Non-pigmented ciliary epithelial cell (primary cell): ENCODE data around the gene XCL1.
"Not testable (repeated sequence)": the region's sequence is repeated elsewhere in the genome, so short reads cannot be mapped to it uniquely, and the experiment has no call there.

Experiments
- DNase-seq: peaks from one replicate; pipeline ENCODE4 v3.0.0-alpha.2; 2010; ENCODE audit warnings: low read depth

The XCL1 gene

DNA sequence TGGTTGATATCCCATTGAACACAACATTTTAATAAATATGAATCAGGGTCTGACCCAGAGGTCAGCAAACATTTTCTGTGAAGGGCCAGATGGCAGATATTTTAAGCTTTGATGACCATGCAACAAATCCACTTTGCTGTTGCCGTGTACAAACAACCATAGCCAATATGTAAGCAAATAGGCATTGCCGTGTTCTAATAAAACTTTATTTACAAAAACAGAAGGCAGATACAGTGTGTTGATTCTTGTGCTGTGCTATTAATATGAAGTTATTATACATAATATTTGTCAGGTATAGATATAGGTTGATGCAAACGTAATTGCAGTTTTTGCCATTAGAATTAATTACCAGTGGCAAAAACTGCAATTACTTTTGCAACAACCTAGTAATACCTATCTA, 8.8 kb upstream of the XCL1 start:
- no peak for DNase-seq

DNA sequence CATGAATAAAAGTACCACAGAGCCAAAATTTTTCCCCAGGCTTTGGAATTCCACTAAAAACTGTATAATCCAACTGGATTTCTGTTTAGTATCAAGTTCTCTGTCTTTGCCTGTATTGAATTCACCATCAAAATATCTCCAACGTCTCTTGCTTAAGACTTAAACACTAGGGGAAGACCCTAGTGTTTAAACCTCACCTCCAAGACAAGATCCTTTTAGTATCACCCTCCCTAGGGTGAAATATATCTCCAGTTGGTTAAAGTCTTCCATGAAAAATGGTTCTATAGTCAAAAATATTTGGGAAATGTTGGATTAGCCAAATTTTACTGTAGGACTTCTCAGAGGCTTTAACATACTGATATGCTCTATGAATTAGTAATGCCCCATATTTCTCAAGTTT, 8.1 kb upstream of the XCL1 start:
- DNase-seq: no peak

DNA sequence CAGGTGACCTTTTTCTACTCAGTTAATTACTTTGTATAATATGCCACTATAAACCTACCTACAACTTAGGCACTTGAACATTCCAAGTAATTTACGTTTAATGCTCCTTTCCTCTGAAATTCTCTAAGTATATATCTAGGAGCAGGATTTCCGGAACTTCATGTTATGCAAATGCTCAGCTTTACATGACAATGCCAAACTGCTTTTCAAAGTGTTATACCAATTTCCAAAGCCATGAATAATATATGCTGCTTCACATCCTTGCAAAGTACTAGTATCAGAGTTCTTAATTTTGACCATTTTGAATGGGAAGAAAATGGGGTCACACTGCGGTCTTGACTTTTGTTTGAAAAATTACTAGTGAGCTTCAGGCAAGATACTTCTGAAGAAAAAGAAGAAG, 5.8 kb upstream of the XCL1 start:
- no peak for DNase-seq

DNA sequence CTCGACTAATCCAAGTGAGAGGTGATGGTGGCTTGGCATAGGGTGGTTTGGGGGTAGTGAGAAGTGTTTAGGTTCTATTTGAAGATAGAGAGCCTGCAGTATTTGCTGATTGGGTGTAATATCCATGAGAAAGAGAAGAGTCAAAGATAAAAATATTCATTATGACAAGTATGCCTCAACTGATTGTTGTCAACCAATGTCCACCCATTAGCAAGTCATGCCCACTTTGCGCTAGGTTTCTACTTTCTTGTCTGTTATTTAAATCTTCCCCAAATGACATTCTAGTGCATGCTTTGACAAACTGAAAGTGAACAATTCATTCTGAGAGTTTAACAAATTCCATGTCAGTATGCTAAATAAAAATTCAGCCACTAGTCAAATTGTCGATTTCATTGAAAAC, 3.8 kb upstream of the XCL1 start:
- DNase-seq: no peak

DNA sequence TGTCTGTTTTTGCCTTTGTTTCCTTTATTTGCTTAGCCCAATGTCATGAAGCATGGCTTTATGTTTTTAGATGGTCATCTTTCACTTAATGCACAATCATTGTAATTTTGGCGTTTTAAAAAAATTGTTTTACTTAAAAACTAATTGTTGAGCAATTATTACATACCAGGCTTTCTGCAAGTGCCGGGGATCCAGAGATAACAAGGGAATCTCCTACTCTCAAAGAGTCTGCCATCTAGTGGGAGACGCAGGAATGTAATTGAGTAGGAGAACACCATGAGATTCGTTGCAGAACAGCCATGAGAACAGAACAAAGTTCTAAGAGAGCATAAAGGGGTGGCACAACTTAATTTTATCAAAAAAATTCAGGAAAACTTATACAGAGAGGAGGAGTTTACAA, 2.2 kb upstream of the XCL1 start:
- DNase-seq: not testable (repeated sequence)

DNA sequence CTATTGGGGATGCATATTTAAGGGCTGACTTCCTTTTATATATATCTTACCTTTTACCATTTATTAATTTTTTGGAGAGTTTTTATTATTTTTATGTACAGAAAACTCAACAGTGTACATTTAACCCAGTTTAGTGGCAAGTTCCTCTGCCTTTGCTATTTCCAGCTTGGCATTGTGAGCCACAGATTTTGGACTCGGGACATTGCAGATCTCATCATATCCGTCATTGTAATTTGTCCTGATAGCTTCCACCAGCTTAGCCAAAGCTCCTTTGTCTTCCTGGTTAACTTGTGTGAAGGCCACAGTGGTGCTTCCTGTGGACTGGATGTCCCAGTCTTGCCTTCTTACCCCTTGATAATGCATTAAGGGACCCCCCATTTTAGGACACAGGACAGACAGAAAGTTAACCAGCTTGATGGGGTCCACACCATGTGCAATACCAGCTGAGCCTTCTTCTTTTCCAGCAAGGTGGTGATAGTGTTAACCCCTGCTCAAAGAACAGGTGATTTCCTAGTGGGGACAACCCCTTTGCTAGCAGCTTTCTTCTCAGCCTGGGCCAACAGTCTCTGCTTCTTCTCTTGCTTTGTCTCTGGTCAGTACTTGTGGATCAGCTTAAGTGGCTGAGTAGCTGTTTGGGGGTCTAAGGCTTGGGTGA, 2.3 kb downstream of the XCL1 start:
- not testable (repeated sequence) for DNase-seq

DNA sequence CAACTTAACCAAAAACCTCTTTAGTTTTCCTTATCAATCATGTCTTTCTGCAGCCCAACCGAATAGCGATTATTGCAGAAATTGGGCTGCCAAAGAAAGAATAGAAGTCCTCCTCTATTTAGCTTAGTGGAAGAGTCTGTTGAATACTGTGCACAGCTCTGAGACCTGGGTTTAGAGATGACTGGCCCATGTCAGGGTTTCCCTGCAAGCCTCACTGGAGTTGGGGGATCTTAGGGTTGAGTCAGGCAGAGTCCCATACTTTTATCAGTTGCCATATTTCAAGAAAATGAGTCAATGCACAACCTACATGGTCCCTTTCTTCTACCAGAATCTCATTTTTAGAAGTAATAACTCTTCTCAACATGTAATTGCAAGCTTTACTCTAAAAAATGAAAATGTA, 3.9 kb downstream of the XCL1 start:
- DNase-seq: not testable (repeated sequence)

DNA sequence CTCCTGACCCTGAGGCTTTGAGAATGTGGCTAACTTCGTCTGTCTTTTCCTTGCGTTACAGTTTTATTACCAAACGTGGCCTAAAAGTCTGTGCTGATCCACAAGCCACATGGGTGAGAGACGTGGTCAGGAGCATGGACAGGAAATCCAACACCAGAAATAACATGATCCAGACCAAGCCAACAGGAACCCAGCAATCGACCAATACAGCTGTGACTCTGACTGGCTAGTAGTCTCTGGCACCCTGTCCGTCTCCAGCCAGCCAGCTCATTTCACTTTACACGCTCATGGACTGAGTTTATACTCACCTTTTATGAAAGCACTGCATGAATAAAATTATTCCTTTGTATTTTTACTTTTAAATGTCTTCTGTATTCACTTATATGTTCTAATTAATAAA, 4.6 kb downstream of the XCL1 start:
- DNase-seq: not testable (repeated sequence)

DNA sequence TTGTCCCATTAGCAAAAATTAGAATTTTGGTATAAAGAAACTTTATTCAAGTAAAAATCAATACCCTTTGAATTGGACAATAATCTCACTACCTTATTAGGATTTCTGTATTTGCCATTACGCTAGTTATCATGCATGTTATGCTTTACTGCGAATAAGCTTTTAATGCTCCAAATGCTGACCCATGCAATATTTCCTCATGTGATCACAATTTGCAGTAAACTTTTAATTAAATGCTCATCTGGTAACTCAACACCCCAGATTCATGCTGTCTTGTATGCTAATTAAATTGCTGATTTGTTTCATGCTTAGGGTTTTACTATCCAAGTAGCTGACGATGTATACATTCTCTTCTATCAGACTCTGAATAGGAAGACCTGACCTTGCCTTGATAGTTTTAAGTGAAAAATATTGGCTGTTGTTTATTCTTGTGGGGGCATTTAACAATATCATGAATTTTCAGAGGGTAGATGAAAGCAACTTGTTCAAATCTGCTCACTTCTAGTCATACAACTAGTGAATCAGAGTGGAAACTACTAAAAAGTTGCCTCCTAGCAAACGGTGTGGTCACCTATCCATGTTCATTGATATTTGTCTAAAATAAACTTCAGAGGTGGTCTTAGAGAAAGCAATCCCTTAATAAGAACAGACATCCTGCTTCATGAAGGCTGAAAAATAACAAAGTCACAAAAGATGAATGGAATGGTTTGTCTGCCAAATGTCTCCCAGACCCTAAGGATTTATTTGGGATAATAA, 5.6 kb downstream of the XCL1 start:
- no peak for DNase-seq

DNA sequence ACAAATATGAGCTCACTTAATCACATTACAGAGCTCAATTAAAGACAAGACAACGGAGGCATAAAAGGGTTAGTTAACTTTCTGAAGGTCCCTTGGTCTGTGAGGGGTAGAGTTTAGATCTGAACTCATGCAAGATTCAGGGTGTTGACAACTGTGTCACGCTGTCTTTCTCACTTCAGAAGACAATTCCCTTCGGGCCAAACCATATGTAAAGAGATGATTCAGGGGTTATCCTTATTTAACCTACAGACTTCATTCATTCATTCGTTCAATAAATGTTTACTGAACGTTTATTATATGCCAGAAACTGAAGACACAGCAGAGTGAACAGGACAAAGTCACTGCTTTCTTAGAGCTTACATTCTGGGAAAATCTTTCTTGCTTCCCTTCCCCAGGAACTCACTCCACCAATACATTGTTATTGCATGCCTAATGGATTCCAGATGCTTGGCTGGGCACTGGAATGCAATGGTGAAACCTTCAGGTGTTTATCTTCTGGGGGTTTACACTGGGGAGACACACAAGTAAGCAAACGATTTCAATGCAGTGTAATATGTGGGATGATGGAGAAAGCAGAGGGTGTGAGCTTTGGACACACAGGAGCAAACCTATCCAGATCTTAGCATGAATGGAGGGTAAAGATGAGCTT, 6.4 kb downstream of the XCL1 start:
- no peak for DNase-seq

DNA sequence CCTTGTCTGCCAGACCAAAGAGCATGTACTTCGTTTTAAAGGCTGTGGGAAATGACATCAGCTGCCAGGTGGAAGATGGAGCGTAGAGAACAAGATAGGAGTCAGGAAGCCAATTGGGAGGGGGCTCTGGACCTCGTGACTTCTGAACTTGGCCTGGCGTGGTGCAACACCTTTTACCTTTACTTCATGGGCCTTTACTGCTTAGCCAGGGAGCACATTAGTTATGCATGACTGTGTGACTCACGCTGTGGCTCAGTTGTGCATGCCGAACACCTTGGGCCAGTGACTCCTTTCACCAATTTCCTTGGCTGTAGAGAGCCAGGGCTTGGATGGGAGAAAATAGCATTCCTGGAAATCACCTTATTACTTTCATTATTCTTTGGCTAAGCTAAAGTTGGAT, 7.2 kb downstream of the XCL1 start:
- DNase-seq: no peak

DNA sequence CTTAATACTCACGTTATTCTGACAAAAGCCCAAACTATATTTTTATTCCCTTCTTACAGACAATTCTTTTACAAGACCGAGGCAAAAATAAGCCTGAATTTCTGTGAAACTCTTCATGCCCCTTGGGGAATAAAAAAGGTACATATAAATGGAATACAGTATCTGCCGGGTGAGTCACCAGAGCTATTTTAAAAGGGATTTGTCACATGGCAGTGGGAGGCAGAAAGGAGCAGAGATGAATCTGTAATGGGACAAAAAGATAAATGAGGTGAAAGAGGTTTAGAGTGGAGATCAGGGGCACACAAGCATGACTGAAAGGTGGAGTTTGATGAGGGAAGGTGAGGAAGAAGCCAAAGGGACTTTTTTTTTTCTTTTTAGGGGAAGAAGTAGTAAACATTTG, 8.8 kb downstream of the XCL1 start:
- no peak for DNase-seq

DNA sequence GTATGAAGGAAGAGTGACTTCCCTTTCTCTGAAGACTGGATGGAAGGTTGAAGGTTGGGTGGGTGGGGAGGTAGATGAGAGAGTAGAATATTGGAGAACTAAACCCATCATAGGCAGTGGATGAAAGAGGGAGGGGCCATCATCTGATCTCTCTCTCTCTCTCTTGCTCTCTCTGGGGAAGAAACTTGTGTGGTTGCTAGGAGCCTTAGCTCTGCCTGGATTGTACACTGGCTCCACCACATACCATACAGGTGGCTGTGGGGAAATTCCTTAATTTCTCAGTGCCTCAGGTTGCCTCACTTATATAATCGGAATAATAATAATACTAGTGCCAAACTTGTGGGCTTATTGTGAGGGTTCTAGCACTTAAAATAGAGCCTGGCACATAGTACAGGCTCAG, 9.5 kb downstream of the XCL1 start:
- no peak for DNase-seq

DNA sequence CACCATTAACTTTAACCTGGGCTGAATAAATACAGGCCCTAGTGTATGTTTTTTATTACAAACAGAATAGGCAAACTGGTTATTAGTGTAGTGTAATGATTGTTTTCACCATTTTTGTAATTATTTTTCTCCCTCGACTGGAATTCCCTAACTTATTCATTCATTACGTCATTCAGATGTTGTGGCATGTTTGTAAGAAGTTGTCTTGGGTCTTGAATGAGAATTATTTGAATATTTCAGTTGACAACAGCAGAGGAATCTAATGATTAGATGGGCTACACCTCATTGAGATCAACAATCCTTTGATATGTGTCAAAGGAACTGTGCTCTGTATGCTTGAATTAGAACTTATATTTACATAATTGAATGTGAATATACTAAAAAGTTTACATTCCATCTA, 12.8 kb downstream of the XCL1 start:
- DNase-seq: no peak

DNA sequence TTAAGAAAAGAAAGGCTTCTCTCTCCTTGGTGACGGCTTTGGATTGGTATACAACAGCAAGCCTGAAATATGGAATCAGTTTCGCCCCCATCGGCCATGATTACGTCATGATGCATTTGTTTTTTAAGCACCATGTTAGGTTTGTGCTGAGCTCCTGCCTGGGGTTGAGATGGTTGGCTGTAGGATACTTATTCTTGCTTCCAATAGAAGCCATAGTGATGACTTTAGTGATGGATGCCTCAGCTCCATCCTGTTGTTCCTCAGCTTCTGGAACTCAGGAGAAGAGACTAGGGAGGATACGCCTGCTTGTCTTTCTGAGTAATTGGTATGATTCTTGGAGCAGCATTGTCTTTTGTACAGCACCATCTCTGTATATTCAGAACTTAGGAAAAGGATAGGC, 14.7 kb downstream of the XCL1 start:
- DNase-seq: no peak

DNA sequence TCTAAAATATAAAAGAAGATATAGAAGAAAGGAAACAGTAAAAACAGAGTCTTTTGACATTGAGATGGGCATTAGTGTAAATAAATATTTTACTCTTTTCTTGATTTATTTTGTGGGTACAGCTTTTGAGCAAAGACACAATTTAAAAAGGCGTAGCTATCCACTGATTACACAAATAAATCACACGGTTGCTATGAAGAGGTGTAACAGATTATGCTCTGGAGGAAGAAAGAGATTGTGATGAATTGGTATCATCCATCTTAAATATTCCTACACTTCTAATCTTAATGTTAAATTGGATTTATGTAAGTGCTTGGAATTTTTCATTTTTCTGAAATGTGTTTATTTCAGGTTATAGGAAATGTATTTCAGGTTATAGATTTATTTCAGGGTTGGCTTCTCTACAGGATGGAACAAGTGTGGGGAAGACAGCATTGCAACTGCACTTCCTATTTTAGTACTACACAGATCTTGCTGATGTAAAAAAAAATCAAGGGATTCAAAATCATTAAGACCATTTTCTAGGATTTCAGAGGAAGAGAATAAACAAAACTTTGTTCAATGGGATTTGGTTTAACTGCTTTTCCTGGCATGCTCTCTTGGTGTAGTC, 15.3 kb downstream of the XCL1 start:
- DNase-seq: no peak

DNA sequence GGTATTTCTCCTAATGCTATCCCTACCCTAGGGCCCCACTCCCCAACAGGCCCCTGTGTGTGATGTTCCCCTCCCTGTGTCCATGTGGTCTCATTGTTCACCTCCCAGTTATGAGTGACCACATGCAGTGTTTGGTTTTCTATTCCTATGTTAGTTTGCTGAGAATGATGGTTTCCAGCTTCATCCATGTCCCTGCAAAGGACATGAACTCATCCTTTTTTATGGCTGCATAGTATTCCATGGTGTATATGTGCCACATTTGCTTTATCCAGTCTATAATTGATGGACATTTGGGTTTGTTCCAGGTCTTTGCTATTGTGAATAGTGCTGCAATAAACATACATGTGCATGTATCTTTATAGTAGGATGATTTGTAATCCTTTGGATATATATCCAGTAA, 19.0 kb downstream of the XCL1 start:
- DNase-seq: not testable (repeated sequence)

DNA sequence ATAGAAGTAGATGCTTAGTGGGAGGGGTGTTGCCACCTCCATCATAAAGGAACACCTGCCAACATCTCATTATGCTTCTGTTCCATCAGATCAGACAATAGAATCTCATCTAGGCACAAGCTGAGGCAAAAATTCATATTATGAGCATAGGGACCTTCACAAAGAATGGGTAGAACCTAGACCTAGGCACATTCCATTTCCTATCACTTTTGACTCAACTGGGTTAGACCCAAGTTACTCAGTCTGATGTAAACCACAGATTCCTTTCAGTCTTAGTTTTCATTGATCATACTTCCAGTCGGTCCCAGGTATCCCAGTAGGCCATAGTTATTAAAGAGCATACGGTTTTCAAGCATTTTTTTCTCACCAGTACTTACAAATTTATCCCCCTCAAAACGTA, 21.7 kb downstream of the XCL1 start:
- DNase-seq: no peak

DNA sequence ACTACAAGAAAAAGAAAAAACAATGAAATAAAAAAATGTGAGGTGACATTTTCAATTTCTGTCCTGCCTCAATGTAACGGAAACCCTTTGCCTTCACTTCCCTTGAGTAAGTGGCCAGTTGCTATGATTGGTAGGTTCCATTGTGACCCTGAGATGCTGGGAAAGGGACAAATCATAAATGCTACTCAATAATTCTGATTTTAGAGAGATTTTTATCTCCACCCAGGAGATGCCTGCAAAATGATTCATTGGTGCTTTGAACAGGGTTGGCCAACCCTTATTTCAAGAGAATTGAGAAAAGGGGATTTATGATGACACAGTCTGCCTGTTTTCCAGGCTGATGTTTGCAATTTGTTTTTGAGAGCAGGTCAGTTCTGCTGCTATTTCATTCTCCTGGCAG, 22.5 kb downstream of the XCL1 start:
- DNase-seq: no peak

DNA sequence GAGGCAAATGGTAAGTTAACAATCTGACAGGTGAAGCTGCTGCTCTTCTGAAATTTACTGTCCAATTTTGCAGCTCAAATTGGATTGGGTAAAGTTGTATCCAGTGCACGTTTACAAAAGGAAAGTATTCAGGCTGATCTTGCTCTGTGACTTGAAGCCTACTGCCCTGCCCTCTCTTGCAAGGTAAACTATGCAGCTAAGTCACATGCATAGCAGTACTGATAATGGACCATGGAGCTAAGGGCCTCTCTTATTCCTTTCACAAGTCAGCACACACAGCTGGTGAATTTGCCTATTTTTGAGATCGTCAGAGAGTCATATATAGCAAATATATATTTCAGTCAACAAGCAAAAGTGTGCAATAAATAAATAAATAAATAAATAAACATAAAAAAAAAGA, 23.2 kb downstream of the XCL1 start:
- no peak for DNase-seq

DNA sequence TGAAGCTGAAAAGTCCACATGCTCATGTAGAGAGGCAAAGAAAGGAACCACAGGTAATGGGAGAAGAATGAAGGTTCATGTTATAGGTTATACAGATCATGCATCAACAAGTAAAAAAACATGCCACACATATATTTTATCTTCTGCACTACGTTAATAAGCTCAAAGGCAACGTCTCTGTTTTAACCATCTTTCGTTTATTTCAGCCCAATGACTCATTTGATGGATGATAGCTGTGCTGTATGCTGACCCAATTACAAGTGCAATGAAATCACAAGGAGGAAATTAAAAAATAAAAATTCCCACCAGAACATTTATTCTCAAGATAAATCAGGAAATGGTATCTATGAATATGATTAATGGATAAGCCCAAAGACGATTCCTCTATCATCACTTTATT, 24.6 kb downstream of the XCL1 start:
- DNase-seq: no peak

DNA sequence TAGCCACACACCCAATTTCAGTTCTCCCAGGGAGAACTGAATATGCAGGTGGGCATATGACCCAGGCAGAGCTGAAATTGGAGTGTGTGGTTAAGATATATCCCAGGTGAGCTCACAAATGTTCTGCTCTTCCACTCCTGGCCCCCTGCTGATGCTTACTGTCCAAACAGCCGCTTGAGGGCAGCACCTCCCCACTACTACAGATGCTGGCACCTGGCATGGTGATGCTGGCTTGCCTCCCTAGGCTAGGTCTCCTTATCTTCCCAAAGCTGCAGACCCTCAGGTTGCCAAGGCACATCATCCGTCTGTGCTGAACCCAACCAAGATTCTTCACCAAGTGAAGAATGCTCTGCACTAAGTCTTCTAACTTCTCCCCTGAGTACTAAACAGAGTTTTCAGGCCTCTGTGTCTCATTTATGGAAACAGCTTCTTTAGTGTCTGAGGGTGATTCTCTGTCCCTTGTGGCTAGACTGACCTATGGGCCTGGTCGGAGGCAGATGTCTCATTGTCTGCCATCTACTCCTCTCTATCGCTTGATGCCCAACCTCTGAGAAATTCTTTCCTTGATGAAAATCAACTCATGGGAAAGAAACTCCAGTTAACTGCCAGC, 27.2 kb downstream of the XCL1 start:
- DNase-seq: no peak

DNA sequence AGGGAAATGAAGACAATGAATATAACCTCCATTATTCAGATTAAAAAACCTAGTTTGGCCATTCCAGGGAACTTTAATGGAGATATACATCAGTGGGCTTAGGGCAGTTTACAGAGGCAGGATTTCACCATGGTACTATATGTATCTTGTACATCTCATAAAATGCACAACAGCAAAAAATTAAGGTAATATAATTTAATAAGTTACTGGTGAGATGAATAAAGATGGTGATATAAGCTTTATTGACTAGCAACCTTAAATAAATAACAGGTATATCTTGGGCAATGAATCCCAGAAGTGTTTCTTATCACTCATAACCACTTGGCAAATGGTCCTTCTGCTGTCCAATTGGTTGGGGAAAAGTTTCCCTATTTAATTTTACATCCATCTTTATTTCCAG, 29.0 kb downstream of the XCL1 start:
- DNase-seq: no peak
